ENCODE results near the gene GGT5.
"Not testable (repeated sequence)": the region's sequence is repeated elsewhere in the genome, so short reads cannot be mapped to it uniquely, and the experiment has no call there.

Gene GGT5

GRCh38 chr22:24289741-24290163 is 44.9 kb upstream of the GGT5 start:
- peak overlapping the region; percentile 89 for H2BK5ac ChIP-seq (ENCODE audit: low read depth, low read length, poor library complexity)
- no peak overlapping the region for H3K9ac ChIP-seq (ENCODE audit: low read length)
- H3K36me3 ChIP-seq (ENCODE audit: control insufficient read depth in 1 of 2, insufficient read depth in 2 of 2, low read length in 2 of 2) = peaks cover 0 to 2% of the 10 kb centered on the region in 2 experiments
- H3K23ac ChIP-seq (ENCODE audit: low read length) = no peak overlapping the region
- H2AFZ ChIP-seq (ENCODE audit: insufficient read depth, low read length, poor library complexity) = no peak overlapping the region
- peak overlapping the region; percentile 47 for H4K91ac ChIP-seq (ENCODE audit: low read depth, low read length)
- peak overlapping the region; percentile 53 for H3K4ac ChIP-seq (ENCODE audit: low read depth, low read length)
- peaks cover 5% of the 10 kb centered on the region for H3K79me2 ChIP-seq (ENCODE audit: control insufficient read depth, insufficient read depth, low read length, poor library complexity)
- H3K4me1 ChIP-seq (ENCODE audit: control insufficient read depth in 1 of 2, insufficient read depth in 2 of 2, low read length in 2 of 2) = peaks cover 7 to 21% of the 10 kb centered on the region in 2 experiments
- H4K12ac ChIP-seq (ENCODE audit: low read depth, low read length) = no peak overlapping the region
- no CpG with 5 or more reads among the region's 4 CpGs for WGBS (ENCODE audit: extremely low coverage, insufficient coverage, insufficient read length)
- H3K4me3 ChIP-seq (ENCODE audit: low read depth, low read length) = no peak overlapping the region
- peak overlapping the region; percentile 9 for H3K14ac ChIP-seq (ENCODE audit: low read length)
- peak overlapping the region; percentile 54 for H4K8ac ChIP-seq (ENCODE audit: low read depth, low read length)
- no peaks in the 10 kb centered on the region for H3K9me3 ChIP-seq (ENCODE audit: insufficient read depth, low read depth, low read length)
- H3K4me2 ChIP-seq (ENCODE audit: low read length) = peak overlapping the region; percentile 39
- H3K27ac ChIP-seq (ENCODE audit: low read depth, low read length) = peak overlapping the region; percentile 89
- peak overlapping the region; percentile 32 for H3K18ac ChIP-seq (ENCODE audit: low read length)
- H2BK12ac ChIP-seq (ENCODE audit: low read length) = peak overlapping the region; percentile 78
- H3K27me3 ChIP-seq (ENCODE audit: insufficient read depth, low read length) = no peaks in the 10 kb centered on the region
- DNase-seq = no peak
- peaks cover 10% of the 10 kb centered on the region for H3K79me1 ChIP-seq (ENCODE audit: low read length)
- H2AK5ac ChIP-seq (ENCODE audit: low read length) = peak overlapping the region; percentile 81
- peak overlapping the region; percentile 89 for H2BK120ac ChIP-seq (ENCODE audit: insufficient read depth, low read length, poor library complexity)

- Histone ChIP-seq H3K18ac (ENCODE audit: low read length) (no peak overlapping the region), H3K79me2 (ENCODE audit: control insufficient read depth, insufficient read depth, low read length, poor library complexity) (peaks cover 5% of the 10 kb centered on the region), H3K14ac (ENCODE audit: low read length) (no peak overlapping the region), H2BK120ac (ENCODE audit: insufficient read depth, low read length, poor library complexity) (no peak overlapping the region), H3K9me3 (ENCODE audit: insufficient read depth, low read depth, low read length) (no peaks in the 10 kb centered on the region), H2AFZ (ENCODE audit: insufficient read depth, low read length, poor library complexity) (no peak overlapping the region), H2BK12ac (ENCODE audit: low read length) (no peak overlapping the region), H4K12ac (ENCODE audit: low read depth, low read length) (no peak overlapping the region), H3K23ac (ENCODE audit: low read length) (no peak overlapping the region), H3K4me1 (ENCODE audit: control insufficient read depth in 1 of 2, insufficient read depth in 2 of 2, low read length in 2 of 2) (peaks cover 7 to 23% of the 10 kb centered on the region in 2 experiments), H3K27me3 (ENCODE audit: insufficient read depth, low read length) (no peaks in the 10 kb centered on the region), H2BK5ac (ENCODE audit: low read depth, low read length, poor library complexity) (no peak overlapping the region), H3K36me3 (ENCODE audit: control insufficient read depth in 1 of 2, insufficient read depth in 2 of 2, low read length in 2 of 2) (peaks cover 0 to 2% of the 10 kb centered on the region in 2 experiments), H3K4me2 (ENCODE audit: low read length) (peak overlapping the region; percentile 36), H3K4me3 (ENCODE audit: low read depth, low read length) (no peak overlapping the region), H4K8ac (ENCODE audit: low read depth, low read length) (no peak overlapping the region), H4K91ac (ENCODE audit: low read depth, low read length) (no peak overlapping the region), H3K4ac (ENCODE audit: low read depth, low read length) (no peak overlapping the region), H3K9ac (ENCODE audit: low read length) (no peak overlapping the region), H3K27ac (ENCODE audit: low read depth, low read length) (peak overlapping the region; percentile 89), H3K79me1 (ENCODE audit: low read length) (peaks cover 10% of the 10 kb centered on the region), H2AK5ac (ENCODE audit: low read length) (no peak overlapping the region)
- peak in 1 of 2 donors; percentile 69 for DNase-seq
- WGBS (ENCODE audit: extremely low coverage, insufficient coverage, insufficient read length) = no CpG with 5 or more reads among the region's 4 CpGs
Observed at GRCh38 chr22:24289114-24289513, 44.2 kb upstream of the GGT5 start.

GRCh38 chr22:24287801-24288200 is 42.9 kb upstream of the GGT5 start:
- WGBS (ENCODE audit: extremely low coverage, insufficient coverage, insufficient read length) = no CpG with 5 or more reads among the region's 6 CpGs
- not testable (repeated sequence) for H3K27me3 ChIP-seq (ENCODE audit: insufficient read depth, low read length)

DNA sequence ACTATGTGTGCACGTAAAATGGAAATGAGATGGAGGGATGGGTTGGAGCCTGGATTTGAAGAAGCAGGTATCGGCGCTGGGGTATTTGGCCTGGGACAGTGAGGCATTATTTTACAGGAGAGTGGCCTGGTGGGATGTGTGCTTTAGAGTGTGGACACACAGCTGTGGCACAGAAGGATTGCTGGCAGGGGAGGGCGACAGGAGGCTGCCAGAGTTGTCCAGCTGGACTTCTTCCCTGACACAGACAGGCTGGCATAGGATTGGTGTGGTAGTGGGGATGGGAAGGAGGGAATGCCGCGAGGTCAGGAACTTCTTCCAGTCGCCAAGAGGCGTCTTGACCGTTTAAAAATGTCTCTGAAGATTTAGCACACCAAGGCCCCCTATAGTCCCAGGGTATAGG is 42.3 kb upstream of the GGT5 start:
- Histone ChIP-seq H3K79me1 (ENCODE audit: low read length) (peaks cover 10% of the 10 kb centered on the region), H3K79me2 (ENCODE audit: control insufficient read depth, insufficient read depth, low read length, poor library complexity) (peaks cover 10% of the 10 kb centered on the region), H3K4me1 (ENCODE audit: control insufficient read depth in 1 of 2, insufficient read depth in 2 of 2, low read length in 2 of 2) (peaks cover 7 to 24% of the 10 kb centered on the region in 2 experiments)
- not testable (repeated sequence) for H2BK12ac ChIP-seq (ENCODE audit: low read length); H3K23ac ChIP-seq (ENCODE audit: low read length); H3K14ac ChIP-seq (ENCODE audit: low read length); H2BK5ac ChIP-seq (ENCODE audit: low read depth, low read length, poor library complexity); H3K9ac ChIP-seq (ENCODE audit: low read length); H3K27me3 ChIP-seq (ENCODE audit: insufficient read depth, low read length); H3K4ac ChIP-seq (ENCODE audit: low read depth, low read length); H2AK5ac ChIP-seq (ENCODE audit: low read length); H3K27ac ChIP-seq (ENCODE audit: low read depth, low read length); H3K9me3 ChIP-seq (ENCODE audit: insufficient read depth, low read depth, low read length); H3K18ac ChIP-seq (ENCODE audit: low read length); H2AFZ ChIP-seq (ENCODE audit: insufficient read depth, low read length, poor library complexity); H2BK120ac ChIP-seq (ENCODE audit: insufficient read depth, low read length, poor library complexity); H3K4me3 ChIP-seq (ENCODE audit: low read depth, low read length); H4K8ac ChIP-seq (ENCODE audit: low read depth, low read length); DNase-seq; H3K36me3 ChIP-seq (ENCODE audit: control insufficient read depth in 1 of 2, insufficient read depth in 2 of 2, low read length in 2 of 2); H4K12ac ChIP-seq (ENCODE audit: low read depth, low read length); H4K91ac ChIP-seq (ENCODE audit: low read depth, low read length); H3K4me2 ChIP-seq (ENCODE audit: low read length)
- no CpG with 5 or more reads among the region's 9 CpGs for WGBS (ENCODE audit: extremely low coverage, insufficient coverage, insufficient read length)

More at GRCh38 chr22:24287801-24288200, 42.9 kb upstream of the GGT5 start:
- H3K4me2 ChIP-seq (ENCODE audit: low read length); H3K79me2 ChIP-seq (ENCODE audit: control insufficient read depth, insufficient read depth, low read length, poor library complexity); H3K23ac ChIP-seq (ENCODE audit: low read length); H3K18ac ChIP-seq (ENCODE audit: low read length); H3K9me3 ChIP-seq (ENCODE audit: insufficient read depth, low read depth, low read length); H2BK12ac ChIP-seq (ENCODE audit: low read length); DNase-seq; H2AK5ac ChIP-seq (ENCODE audit: low read length); H3K9ac ChIP-seq (ENCODE audit: low read length); H3K4me3 ChIP-seq (ENCODE audit: low read depth, low read length); H3K14ac ChIP-seq (ENCODE audit: low read length); H4K12ac ChIP-seq (ENCODE audit: low read depth, low read length); H2AFZ ChIP-seq (ENCODE audit: insufficient read depth, low read length, poor library complexity); H3K4ac ChIP-seq (ENCODE audit: low read depth, low read length); H3K36me3 ChIP-seq (ENCODE audit: control insufficient read depth in 1 of 2, insufficient read depth in 2 of 2, low read length in 2 of 2); H4K8ac ChIP-seq (ENCODE audit: low read depth, low read length): not testable (repeated sequence)
- peak overlapping the region; percentile 11 for H4K91ac ChIP-seq (ENCODE audit: low read depth, low read length)
- peak overlapping the region; percentile 17 for H2BK120ac ChIP-seq (ENCODE audit: insufficient read depth, low read length, poor library complexity)
- H3K79me1 ChIP-seq (ENCODE audit: low read length) = peaks cover 10% of the 10 kb centered on the region
- peaks cover 7 to 23% of the 10 kb centered on the region in 2 experiments for H3K4me1 ChIP-seq (ENCODE audit: control insufficient read depth in 1 of 2, insufficient read depth in 2 of 2, low read length in 2 of 2)
- peak overlapping the region; percentile 20 for H3K27ac ChIP-seq (ENCODE audit: low read depth, low read length)
- H2BK5ac ChIP-seq (ENCODE audit: low read depth, low read length, poor library complexity) = peak overlapping the region; percentile 64

Measured in trophoblast cell (in vitro differentiated cells and primary cell).